ENCODE results near the gene AIMP2. TPM values are rescaled to one million over a fixed set of nuclear protein-coding genes. Genes with fewer than 3 reads are reported as not detected.
"Not testable (repeated sequence)": the region's sequence is repeated elsewhere in the genome, so short reads cannot be mapped to it uniquely, and the experiment has no call there.

Gene AIMP2
- total and polyA plus RNA-seq, 3 donors from 2014 or later: 53.0 to 121 (median 63.4) TPM

GRCh38 chr7:5997210-5997808 is 11.8 kb upstream of the AIMP2 start:
- TF ChIP-seq CTCF (IDR thresholded peaks at IDR 0.05): peak; percentile 44 to 62 (median 57)
- no peak for TF ChIP-seq POLR2A (IDR thresholded peaks at IDR 0.05)
- intact Hi-C loops (cut with DNase I; ENCODE audit: low total_unique reads): no loop called here
- Histone ChIP-seq H3K4me3 (no peak overlapping the region), H3K27me3 (no peaks in the 10 kb centered on the region), H3K9me3 (no peaks in the 10 kb centered on the region), H3K4me1 (no peaks in the 10 kb centered on the region), H3K36me3 (ENCODE audit: low read depth, missing control alignments) (no peaks in the 10 kb centered on the region), H3K27ac (no peak overlapping the region)
- peak; percentile 73 for DNase-seq
- WGBS, 2 donors: 57% methylated on average over 10 of the region's 10 CpGs

- TF ChIP-seq POLR2A (IDR thresholded peaks at IDR 0.05) (no peak), CTCF (IDR thresholded peaks at IDR 0.05) (no peak)
Measured at GRCh38 chr7:6007386-6007785, 1.7 kb upstream of the AIMP2 start.

GRCh38 chr7:6007835-6008590 is 1.1 kb upstream of the AIMP2 start:
- DNase-seq; H3K27me3 ChIP-seq; H3K9me3 ChIP-seq; intact Hi-C loops (cut with DNase I; ENCODE audit: low total_unique reads); H3K36me3 ChIP-seq (ENCODE audit: low read depth, missing control alignments); H3K4me1 ChIP-seq: not testable (repeated sequence)
- 32 to 44% methylated on average over 27 of the region's 27 CpGs for WGBS, 2 donors
- H3K4me3 ChIP-seq: peak overlapping the region; percentile 66 to 72
- peak overlapping the region; percentile 87 to 92 for H3K27ac ChIP-seq

More at GRCh38 chr7:6007386-6007785, 1.7 kb upstream of the AIMP2 start:
- H3K27me3 ChIP-seq: no peaks in the 10 kb centered on the region
- H3K36me3 ChIP-seq (ENCODE audit: low read depth, missing control alignments): no peaks in the 10 kb centered on the region
- H3K9me3 ChIP-seq: no peaks in the 10 kb centered on the region
- no peak overlapping the region for H3K27ac ChIP-seq
- no peak for DNase-seq
- H3K4me3 ChIP-seq: no peak overlapping the region
- H3K4me1 ChIP-seq: peaks cover 8% of the 10 kb centered on the region
- 60 to 74% methylated on average over 4 of the region's 4 CpGs for WGBS, 2 donors
- intact Hi-C loops (cut with DNase I; ENCODE audit: low total_unique reads): no loop called here

GRCh38 chr7:6010370-6010769 is 1.3 kb downstream of the AIMP2 start:
- intact Hi-C loops (cut with DNase I; ENCODE audit: low total_unique reads); H3K4me3 ChIP-seq; H3K27me3 ChIP-seq: not testable (repeated sequence)

GRCh38 chr7:6011541-6011940 is 2.5 kb downstream of the AIMP2 start:
- Histone ChIP-seq H3K4me1 (peaks cover 16% of the 10 kb centered on the region), H3K27me3 (no peaks in the 10 kb centered on the region), H3K9me3 (no peaks in the 10 kb centered on the region), H3K4me3 (no peak overlapping the region), H3K36me3 (ENCODE audit: low read depth, missing control alignments) (no peaks in the 10 kb centered on the region), H3K27ac (no peak overlapping the region)
- TF ChIP-seq POLR2A (IDR thresholded peaks at IDR 0.05) (no peak), CTCF (IDR thresholded peaks at IDR 0.05) (no peak)
- no peak for DNase-seq
- intact Hi-C loops (cut with DNase I; ENCODE audit: low total_unique reads): no loop called here
- WGBS, 2 donors: 73 to 93% methylated on average over 2 of the region's 2 CpGs

More at GRCh38 chr7:6010370-6010769, 1.3 kb downstream of the AIMP2 start:
- Histone ChIP-seq H3K4me1 (peaks cover 10% of the 10 kb centered on the region), H3K27ac (peak overlapping the region in 1 of 2 donors; percentile 92)
- WGBS, 2 donors: 85 to 93% methylated on average over 8 of the region's 8 CpGs
- not testable (repeated sequence) for H3K9me3 ChIP-seq; H3K36me3 ChIP-seq (ENCODE audit: low read depth, missing control alignments); DNase-seq

Data from testis (tissue), 3 donors.